Parathyroid adenoma (tissue), 2 donors: Measurements from ENCODE around the gene ITIH3.

Experiments used
- H2AFZ ChIP-seq: fragments of 300-600 bp; sonication (generic); one replicate; pipeline ENCODE4 v1.7.0; 2017; ENCODE audit warnings: antibody characterized with exemption, mild to moderate bottlenecking
- H3K27ac ChIP-seq: fragments of 300-600 bp; sonication (generic); one replicate; pipeline ENCODE4 v1.7.0; 2017
- H3K27me3 ChIP-seq: fragments of 300-600 bp; sonication (generic); one replicate; pipeline ENCODE4 v1.7.0; 2017; ENCODE audit warnings: low read length; ENCODE audit not compliant: control insufficient read depth, insufficient read depth
- H3K36me3 ChIP-seq: fragments of 300-600 bp; sonication (generic); one replicate; pipeline ENCODE4 v1.7.0; 2017; ENCODE audit warnings: low read length; ENCODE audit not compliant: control insufficient read depth, insufficient read depth
- H3K4me1 ChIP-seq: fragments of 300-600 bp; sonication (generic); one replicate; pipeline ENCODE4 v1.7.0; 2017; ENCODE audit warnings: control low read depth
- H3K4me2 ChIP-seq: fragments of 300-600 bp; sonication (generic); one replicate; pipeline ENCODE4 v1.7.0; 2017; ENCODE audit warnings: low read length
- H3K4me3 ChIP-seq: fragments of 300-600 bp; sonication (generic); one replicate; pipeline ENCODE4 v1.7.0; 2017; ENCODE audit warnings: low read depth, low read length
- H3K79me2 ChIP-seq: fragments of 300-600 bp; sonication (generic); one replicate; pipeline ENCODE4 v1.7.0; 2017; ENCODE audit warnings: control low read depth
- H3K9ac ChIP-seq: fragments of 300-600 bp; sonication (generic); one replicate; pipeline ENCODE4 v1.7.0; 2017; ENCODE audit warnings: mild to moderate bottlenecking
- H3K9me3 ChIP-seq: fragments of 300-600 bp; sonication (generic); one replicate; pipeline ENCODE4 v1.7.0; 2017; ENCODE audit warnings: low read length; ENCODE audit not compliant: control insufficient read depth
- CTCF ChIP-seq: fragments of 300-600 bp; sonication (generic); IDR thresholded peaks from one replicate; pipeline ENCODE4 v1.7.0; 2017; ENCODE audit warnings: antibody characterized with exemption, mild to moderate bottlenecking
- donor health status: primary hyperparathyroidism.

ITIH3 gene

GRCh38 chr3:52801839-52802238 is 7.2 kb downstream of the ITIH3 start:
- H3K9me3 ChIP-seq = no peaks in the 10 kb centered on the region
- no peak overlapping the region for H2AFZ ChIP-seq
- TF ChIP-seq CTCF = no peak
- no peak overlapping the region for H3K27ac ChIP-seq
- H3K4me2 ChIP-seq = no peak overlapping the region
- no peak overlapping the region for H3K4me3 ChIP-seq
- H3K27me3 ChIP-seq = no peaks in the 10 kb centered on the region
- no peaks in the 10 kb centered on the region for H3K36me3 ChIP-seq
- no peaks in the 10 kb centered on the region for H3K79me2 ChIP-seq
- H3K4me1 ChIP-seq = no peaks in the 10 kb centered on the region
- no peak overlapping the region for H3K9ac ChIP-seq

DNA sequence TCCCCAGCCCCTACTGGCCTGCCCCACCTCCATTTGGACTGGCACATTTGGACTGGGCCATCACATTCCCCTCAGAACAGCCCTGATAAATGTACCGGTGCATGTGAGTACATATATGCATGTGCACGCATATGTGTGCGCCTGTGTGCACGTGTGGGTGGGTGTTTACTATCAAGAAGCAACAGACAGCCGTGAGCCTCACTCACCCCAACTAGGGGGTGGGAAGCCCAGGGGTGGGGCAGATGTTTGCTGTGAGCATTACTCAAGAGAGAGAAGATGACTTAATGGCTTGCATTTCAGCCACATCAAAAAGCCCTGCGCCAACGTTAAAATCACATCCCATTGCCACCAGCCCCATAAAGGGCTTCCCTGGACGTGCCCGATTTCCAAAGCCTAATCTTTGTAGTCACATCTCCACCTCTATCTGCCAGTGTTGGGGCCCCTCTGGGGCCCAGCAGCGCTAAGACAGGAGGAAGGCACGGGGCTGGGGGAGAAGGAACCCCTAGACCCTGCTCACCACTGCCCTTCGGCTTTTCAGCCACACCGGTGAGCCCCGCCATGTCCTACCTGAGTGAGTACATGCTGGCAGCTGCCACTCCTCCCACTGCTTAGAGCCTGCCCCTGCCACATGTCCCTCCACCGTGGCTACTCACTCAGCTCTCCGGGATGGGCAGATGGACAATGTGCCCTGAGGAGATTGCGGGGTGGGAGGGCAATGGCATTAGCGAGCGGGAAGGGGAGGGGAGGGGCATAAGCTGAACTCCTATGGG is 10.9 kb downstream of the ITIH3 start:
- TF ChIP-seq CTCF = no peak
- H3K36me3 ChIP-seq = no peaks in the 10 kb centered on the region
- no peak overlapping the region for H3K4me3 ChIP-seq
- no peaks in the 10 kb centered on the region for H3K9me3 ChIP-seq
- H3K27me3 ChIP-seq = no peaks in the 10 kb centered on the region
- H3K4me2 ChIP-seq = no peak overlapping the region
- no peak overlapping the region for H2AFZ ChIP-seq
- H3K4me1 ChIP-seq = no peaks in the 10 kb centered on the region
- H3K9ac ChIP-seq = no peak overlapping the region
- no peak overlapping the region for H3K27ac ChIP-seq
- no peaks in the 10 kb centered on the region for H3K79me2 ChIP-seq

- Histone ChIP-seq H3K4me3 (no peak overlapping the region), H3K9ac (no peak overlapping the region), H3K27ac (no peak overlapping the region), H3K79me2 (no peaks in the 10 kb centered on the region), H3K36me3 (no peaks in the 10 kb centered on the region), H3K4me2 (no peak overlapping the region), H2AFZ (no peak overlapping the region), H3K4me1 (no peaks in the 10 kb centered on the region), H3K27me3 (no peaks in the 10 kb centered on the region), H3K9me3 (no peaks in the 10 kb centered on the region)
- TF ChIP-seq CTCF = no peak
Observed at GRCh38 chr3:52809149-52809548, 14.6 kb downstream of the ITIH3 start.

DNA sequence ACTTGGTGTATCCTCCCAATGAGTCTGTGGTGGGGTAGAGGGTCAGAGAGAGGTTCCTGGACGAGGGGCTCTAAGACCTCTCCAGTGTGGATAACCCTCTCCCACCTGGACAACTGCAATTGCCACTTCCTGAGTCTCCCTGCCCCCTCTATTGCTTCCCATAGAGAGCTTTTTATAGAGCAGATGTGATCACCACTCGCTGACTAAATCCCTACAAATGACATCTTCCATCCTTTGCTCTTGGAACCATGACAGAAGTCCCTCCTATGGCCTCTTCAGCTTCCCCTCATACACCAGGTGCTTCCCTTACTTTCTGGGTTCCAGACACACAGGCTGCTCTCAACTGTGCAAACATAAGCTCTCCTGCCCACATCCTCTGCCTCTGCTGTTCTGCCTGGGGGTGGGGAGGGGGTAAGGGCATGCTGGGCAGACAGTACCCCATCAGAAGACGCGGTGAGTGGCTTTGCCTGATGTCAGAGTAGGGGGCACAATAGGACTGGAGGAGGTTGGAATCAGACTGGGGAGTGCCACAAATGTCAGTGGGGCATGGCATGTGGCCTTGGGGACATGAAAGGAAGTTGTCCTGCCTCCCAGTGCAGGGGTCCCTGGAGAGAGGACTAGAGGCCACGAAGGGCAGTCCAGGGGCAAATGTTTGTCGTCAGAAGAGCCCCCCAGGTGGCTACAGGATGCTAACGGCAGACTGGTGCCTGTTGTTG is 15.2 kb downstream of the ITIH3 start:
- Histone ChIP-seq H2AFZ (no peak overlapping the region), H3K79me2 (no peaks in the 10 kb centered on the region), H3K9me3 (no peaks in the 10 kb centered on the region), H3K4me3 (no peak overlapping the region), H3K4me1 (no peaks in the 10 kb centered on the region), H3K27me3 (no peaks in the 10 kb centered on the region), H3K27ac (no peak overlapping the region), H3K9ac (no peak overlapping the region), H3K36me3 (no peaks in the 10 kb centered on the region), H3K4me2 (no peak overlapping the region)
- no peak for TF ChIP-seq CTCF
